Measurements from ENCODE around the gene TBC1D1. TPM values are rescaled to one million over a fixed set of nuclear protein-coding genes. Genes with fewer than 3 reads are reported as not detected.

The TBC1D1 gene
- total RNA-seq, 2 donors from 2014 or later = 139 to 220 TPM

DNA sequence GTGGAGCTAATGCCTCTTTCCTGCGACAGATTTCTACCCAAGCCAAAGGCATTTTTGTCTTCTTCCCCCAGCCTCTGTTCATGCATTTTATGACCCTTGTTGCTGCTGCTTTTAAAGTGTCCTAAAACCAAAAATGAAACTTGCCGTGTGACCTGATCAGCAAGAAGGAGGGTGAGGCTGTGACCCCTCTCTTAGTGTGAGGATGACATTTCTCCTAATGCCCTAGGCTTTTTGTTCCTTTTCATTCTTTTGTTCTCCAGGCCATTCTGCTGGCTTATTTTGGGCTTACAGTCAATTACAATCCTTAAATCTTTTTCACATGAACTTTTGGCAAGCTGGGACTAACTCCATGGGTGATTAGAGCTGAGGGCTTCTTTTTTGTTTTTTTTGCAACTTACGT is 103.7 kb downstream of the TBC1D1 start:
- Histone ChIP-seq H3K9me3 (no peaks in the 10 kb centered on the region), H3K27me3 (no peaks in the 10 kb centered on the region), H3K4me3 (no peak overlapping the region), H3K4me1 (peaks cover 0 to 65% of the 10 kb centered on the region in 2 donors), H3K36me3 (no peaks in the 10 kb centered on the region), H3K27ac (peak overlapping the region in 1 of 2 donors; percentile 8)
- TF ChIP-seq, protein P1, sequence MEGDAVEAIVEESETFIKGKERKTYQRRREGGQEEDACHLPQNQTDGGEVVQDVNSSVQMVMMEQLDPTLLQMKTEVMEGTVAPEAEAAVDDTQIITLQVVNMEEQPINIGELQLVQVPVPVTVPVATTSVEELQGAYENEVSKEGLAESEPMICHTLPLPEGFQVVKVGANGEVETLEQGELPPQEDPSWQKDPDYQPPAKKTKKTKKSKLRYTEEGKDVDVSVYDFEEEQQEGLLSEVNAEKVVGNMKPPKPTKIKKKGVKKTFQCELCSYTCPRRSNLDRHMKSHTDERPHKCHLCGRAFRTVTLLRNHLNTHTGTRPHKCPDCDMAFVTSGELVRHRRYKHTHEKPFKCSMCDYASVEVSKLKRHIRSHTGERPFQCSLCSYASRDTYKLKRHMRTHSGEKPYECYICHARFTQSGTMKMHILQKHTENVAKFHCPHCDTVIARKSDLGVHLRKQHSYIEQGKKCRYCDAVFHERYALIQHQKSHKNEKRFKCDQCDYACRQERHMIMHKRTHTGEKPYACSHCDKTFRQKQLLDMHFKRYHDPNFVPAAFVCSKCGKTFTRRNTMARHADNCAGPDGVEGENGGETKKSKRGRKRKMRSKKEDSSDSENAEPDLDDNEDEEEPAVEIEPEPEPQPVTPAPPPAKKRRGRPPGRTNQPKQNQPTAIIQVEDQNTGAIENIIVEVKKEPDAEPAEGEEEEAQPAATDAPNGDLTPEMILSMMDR (IDR thresholded peaks at IDR 0.05) = no peak
- DNase-seq (ENCODE audit: low spot score) = no peak

DNA sequence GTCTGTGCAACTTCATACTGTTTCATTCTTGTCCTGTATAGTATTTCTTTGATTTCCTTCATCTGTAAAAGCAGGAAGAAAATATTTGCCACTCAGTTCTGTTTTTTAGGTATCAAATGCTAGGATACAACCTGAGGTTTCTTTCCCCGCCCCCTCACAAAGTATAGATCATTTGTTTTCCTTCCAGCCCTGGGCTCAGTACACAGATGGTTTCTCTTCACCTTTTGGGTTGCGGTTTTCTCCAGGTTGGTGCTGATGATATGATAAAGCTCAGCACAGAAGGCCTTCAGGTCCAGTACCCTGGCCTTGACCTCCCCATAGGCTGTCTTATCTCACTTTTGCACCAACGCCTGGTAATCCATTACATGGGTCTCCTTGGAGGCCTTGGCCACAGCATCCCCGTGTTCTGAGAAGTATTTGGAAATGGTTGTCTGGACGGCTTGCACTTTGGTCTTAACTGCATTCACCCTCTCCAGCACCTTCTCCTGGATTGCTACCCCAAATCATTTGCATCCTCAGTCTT is 104.5 kb downstream of the TBC1D1 start:
- Histone ChIP-seq H3K27ac (no peak overlapping the region), H3K4me3 (no peak overlapping the region), H3K4me1 (peaks cover 0 to 57% of the 10 kb centered on the region in 2 donors), H3K36me3 (no peaks in the 10 kb centered on the region), H3K27me3 (no peaks in the 10 kb centered on the region), H3K9me3 (no peaks in the 10 kb centered on the region)
- TF ChIP-seq, protein P1 (IDR thresholded peaks at IDR 0.05) = no peak
- DNase-seq (ENCODE audit: low spot score) = no peak

DNA sequence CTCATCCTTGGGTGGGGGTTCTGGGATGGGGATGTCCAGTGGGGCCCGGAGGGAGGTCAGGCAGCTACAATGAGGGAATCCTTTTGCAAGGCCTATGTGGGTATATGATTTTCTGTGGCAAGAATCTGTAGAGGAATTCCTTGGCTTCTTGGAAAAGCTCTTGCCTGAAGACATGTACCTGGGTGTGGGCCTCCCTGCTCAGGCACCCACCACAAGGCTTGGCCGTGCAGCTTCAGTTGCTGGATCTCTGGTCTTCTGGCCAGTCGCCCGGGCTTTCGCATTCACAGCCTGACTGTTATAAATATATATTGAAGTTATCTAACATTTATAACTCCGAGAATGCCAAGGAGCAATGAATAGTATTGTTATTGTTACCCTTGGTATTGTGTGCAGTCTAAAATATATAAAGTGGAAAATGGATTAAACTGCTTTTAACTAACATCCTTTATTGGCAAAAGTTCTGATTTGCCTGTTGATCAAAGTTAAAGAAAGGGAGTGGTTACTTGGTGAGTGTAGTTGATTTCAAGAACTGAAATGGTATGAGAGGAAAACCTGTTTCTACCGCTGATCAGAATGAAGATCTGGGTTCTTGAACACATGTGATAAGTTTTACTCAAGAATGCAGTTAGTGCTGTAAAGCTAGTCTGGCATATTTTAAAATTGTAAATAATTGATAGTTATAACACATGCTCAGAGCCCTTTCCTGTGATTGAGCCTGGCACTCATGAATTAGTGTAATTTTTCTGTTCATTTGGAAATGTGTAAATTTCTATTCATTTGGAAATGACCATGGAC is 105.3 kb downstream of the TBC1D1 start:
- TF ChIP-seq, protein P1 (IDR thresholded peaks at IDR 0.05) = no peak
- H3K9me3 ChIP-seq = no peaks in the 10 kb centered on the region
- peaks cover 0 to 48% of the 10 kb centered on the region in 2 donors for H3K4me1 ChIP-seq
- no peak overlapping the region for H3K27ac ChIP-seq
- DNase-seq (ENCODE audit: low spot score) = no peak
- H3K4me3 ChIP-seq = no peak overlapping the region
- H3K27me3 ChIP-seq = no peaks in the 10 kb centered on the region
- H3K36me3 ChIP-seq = no peaks in the 10 kb centered on the region

DNA sequence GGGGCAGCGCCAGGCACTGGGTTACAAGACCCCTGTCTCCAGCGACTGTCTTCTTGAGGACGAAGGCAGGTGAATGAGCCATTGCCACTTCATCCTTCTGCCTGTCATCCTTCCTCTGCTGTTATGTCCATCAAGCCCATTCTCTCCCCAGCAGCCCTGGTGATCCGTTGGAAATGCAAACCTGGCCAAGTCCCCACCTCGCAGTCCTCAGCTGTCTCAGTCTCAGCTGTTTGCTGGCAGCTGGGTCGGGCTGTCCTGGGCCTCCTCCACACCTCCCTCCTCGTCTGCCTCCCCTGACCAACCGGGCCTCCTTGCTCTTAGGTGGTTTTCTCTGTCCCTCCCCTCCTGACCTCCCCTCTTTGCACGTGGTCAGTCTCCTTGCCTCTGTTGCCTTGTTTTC is 107.3 kb downstream of the TBC1D1 start:
- TF ChIP-seq, protein P1 (IDR thresholded peaks at IDR 0.05) = no peak
- peaks cover 0 to 50% of the 10 kb centered on the region in 2 donors for H3K4me1 ChIP-seq

DNA sequence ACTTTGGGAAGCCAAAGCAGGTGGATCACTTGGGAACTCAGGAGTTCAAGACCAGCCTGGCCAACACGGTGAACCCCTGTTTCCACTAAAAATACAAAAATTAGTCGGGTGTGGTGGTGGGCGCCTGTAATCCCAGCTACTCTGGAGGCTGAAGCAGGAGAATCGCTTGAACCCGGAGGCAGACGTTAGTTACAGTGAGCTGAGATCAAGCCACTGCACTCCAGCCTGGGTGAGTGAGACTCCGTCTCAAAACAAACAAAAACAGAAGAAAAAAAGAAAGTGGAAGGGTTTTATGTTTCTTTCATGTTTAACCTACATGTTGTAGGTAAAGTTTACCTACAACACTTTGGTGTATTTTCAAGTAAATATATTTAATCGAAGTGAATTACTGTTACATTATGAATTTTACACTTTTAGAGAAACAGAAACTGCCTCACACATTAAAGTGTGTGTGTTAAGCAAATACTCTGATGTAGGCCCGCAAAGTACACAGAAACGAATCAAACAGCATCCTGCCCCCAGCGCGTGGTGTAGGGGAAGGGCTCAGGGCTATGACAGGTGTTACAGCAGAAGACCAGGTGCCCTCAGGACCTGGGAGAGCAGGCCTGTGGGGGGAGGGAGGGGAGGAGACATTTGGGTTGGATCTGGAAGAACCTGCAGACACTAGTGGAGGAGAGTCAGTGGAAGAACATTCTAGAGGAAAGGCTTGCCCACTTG is 108.3 kb downstream of the TBC1D1 start:
- Histone ChIP-seq H3K36me3 (no peaks in the 10 kb centered on the region), H3K27me3 (no peaks in the 10 kb centered on the region), H3K9me3 (no peaks in the 10 kb centered on the region), H3K4me1 (peaks cover 0 to 49% of the 10 kb centered on the region in 2 donors), H3K4me3 (no peak overlapping the region), H3K27ac (no peak overlapping the region)
- TF ChIP-seq, protein P1 (IDR thresholded peaks at IDR 0.05) = no peak
- no peak for DNase-seq (ENCODE audit: low spot score)

More for the DNA sequence above, 107.3 kb downstream of the TBC1D1 start:
- H3K27me3 ChIP-seq = no peaks in the 10 kb centered on the region
- DNase-seq (ENCODE audit: low spot score) = no peak
- H3K27ac ChIP-seq = no peak overlapping the region
- no peaks in the 10 kb centered on the region for H3K36me3 ChIP-seq
- no peaks in the 10 kb centered on the region for H3K9me3 ChIP-seq
- H3K4me3 ChIP-seq = no peak overlapping the region
